ENCODE data around the gene PBX1. TPM values are rescaled to one million over a fixed set of nuclear protein-coding genes. Genes with fewer than 3 reads are reported as not detected.

PBX1 gene
- total RNA-seq, 4 donors from 2014 or later, result 25.8 to 31.0 (median 27.1) TPM

- Histone ChIP-seq H3K4me1 (no peaks in the 10 kb centered on the region), H3K9me3 (no peaks in the 10 kb centered on the region), H3K27ac (no peak overlapping the region), H3K4me3 (no peak overlapping the region), H3K27me3 (no peaks in the 10 kb centered on the region), H3K36me3 (no peaks in the 10 kb centered on the region)
- no peak for TF ChIP-seq POLR2A (IDR thresholded peaks at IDR 0.05)
- no peak for TF ChIP-seq CTCF (IDR thresholded peaks at IDR 0.05)
- no peak for TF ChIP-seq EP300 (IDR thresholded peaks at IDR 0.05)
- DNase-seq (ENCODE audit: low spot score in 2 of 2), result no peak
- 87 to 93% methylated on average over 3 of the region's 3 CpGs for WGBS, 2 donors
Observed at GRCh38 chr1:164875518-164875917, 316.5 kb downstream of the PBX1 start.

- no peaks in the 10 kb centered on the region for H3K4me1 ChIP-seq
- no peaks in the 10 kb centered on the region for H3K27me3 ChIP-seq
- DNase-seq (ENCODE audit: low spot score in 2 of 2), result no peak
- TF ChIP-seq EP300 (IDR thresholded peaks at IDR 0.05) (no peak), CTCF (IDR thresholded peaks at IDR 0.05) (no peak), POLR2A (IDR thresholded peaks at IDR 0.05) (no peak)
- no peaks in the 10 kb centered on the region for H3K36me3 ChIP-seq
- H3K4me3 ChIP-seq, result no peak overlapping the region
- no peaks in the 10 kb centered on the region for H3K9me3 ChIP-seq
- H3K27ac ChIP-seq, result no peak overlapping the region
- WGBS, 2 donors, result 68 to 78% methylated on average over 12 of the region's 12 CpGs
Observed at GRCh38 chr1:164876398-164877116, 317.6 kb downstream of the PBX1 start.

GRCh38 chr1:164880199-164880598 is 321.2 kb downstream of the PBX1 start:
- Histone ChIP-seq H3K4me1 (no peaks in the 10 kb centered on the region), H3K36me3 (no peaks in the 10 kb centered on the region), H3K4me3 (no peak overlapping the region), H3K9me3 (no peaks in the 10 kb centered on the region), H3K27ac (no peak overlapping the region), H3K27me3 (no peaks in the 10 kb centered on the region)
- TF ChIP-seq POLR2A (IDR thresholded peaks at IDR 0.05) (no peak), CTCF (IDR thresholded peaks at IDR 0.05) (no peak), EP300 (IDR thresholded peaks at IDR 0.05) (no peak)
- no peak for DNase-seq (ENCODE audit: low spot score in 2 of 2)
- WGBS, 2 donors, result 82 to 92% methylated on average over 3 of the region's 3 CpGs

- 87 to 89% methylated on average over 2 of the region's 2 CpGs for WGBS, 2 donors
- no peak for DNase-seq (ENCODE audit: low spot score in 2 of 2)
- TF ChIP-seq POLR2A (IDR thresholded peaks at IDR 0.05), result no peak
- no peak for TF ChIP-seq CTCF (IDR thresholded peaks at IDR 0.05)
- no peak for TF ChIP-seq EP300 (IDR thresholded peaks at IDR 0.05)
Observed at GRCh38 chr1:164880644-164881043, 321.7 kb downstream of the PBX1 start.

GRCh38 chr1:164885311-164885710 is 326.3 kb downstream of the PBX1 start:
- Histone ChIP-seq H3K27ac (no peak overlapping the region), H3K9me3 (no peaks in the 10 kb centered on the region), H3K4me3 (no peak overlapping the region), H3K36me3 (no peaks in the 10 kb centered on the region), H3K4me1 (no peaks in the 10 kb centered on the region), H3K27me3 (no peaks in the 10 kb centered on the region)
- no peak for DNase-seq (ENCODE audit: low spot score in 2 of 2)
- 83 to 92% methylated on average over 4 of the region's 4 CpGs for WGBS, 2 donors
- TF ChIP-seq CTCF (IDR thresholded peaks at IDR 0.05) (no peak), POLR2A (IDR thresholded peaks at IDR 0.05) (no peak), EP300 (IDR thresholded peaks at IDR 0.05) (no peak)

More at GRCh38 chr1:164880644-164881043, 321.7 kb downstream of the PBX1 start:
- H3K4me3 ChIP-seq, result no peak overlapping the region
- H3K4me1 ChIP-seq, result no peaks in the 10 kb centered on the region
- H3K36me3 ChIP-seq, result no peaks in the 10 kb centered on the region
- H3K27me3 ChIP-seq, result no peaks in the 10 kb centered on the region
- no peak overlapping the region for H3K27ac ChIP-seq
- no peaks in the 10 kb centered on the region for H3K9me3 ChIP-seq
